Measurements from ENCODE around the gene FBXW5. TPM values are rescaled to one million over a fixed set of nuclear protein-coding genes. Genes with fewer than 3 reads are reported as not detected.

FBXW5 gene
- total RNA-seq, 4 donors from 2014 or later: 67.4 to 111 (median 75.3) TPM

DNA sequence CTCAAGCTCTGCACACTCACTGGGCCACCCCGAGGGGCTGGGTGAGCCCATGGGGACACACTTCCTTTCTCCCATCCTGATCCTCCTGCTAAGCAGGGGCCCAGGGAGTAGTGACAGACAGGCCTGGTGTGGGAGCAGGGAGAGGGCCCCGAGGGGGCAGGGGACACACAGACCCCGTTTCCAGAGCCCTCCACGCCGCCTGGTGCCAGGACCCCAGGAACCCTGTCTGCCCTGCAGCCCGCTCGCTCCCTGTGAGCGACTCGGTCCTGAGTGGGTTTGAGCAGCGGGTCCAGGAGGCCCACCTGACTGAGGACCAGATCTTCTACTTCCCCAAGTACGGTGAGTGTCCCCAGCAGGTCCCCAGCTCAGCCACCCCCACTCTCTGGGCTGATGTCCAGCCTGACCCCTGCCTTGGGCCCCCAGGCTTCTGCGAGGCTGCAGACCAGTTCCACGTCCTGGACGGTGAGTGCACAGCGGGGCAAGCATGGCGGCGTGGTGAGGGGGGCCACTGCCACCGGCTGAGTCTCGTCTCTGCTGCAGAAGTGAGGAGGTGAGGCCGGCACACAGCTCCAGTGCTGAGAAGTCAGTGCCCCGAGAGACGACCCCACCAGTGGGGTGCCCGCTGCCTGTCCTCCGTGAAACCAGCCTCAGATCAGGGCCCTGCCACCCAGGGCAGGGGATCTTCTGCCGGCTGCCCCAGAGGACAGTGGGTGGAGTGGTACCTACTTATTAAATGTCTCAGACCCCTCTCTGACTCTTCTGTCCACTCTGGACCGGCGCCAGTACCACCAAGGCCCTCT is 1.9 kb upstream of the FBXW5 start:
- no peak for DNase-seq
- no peak overlapping the region for H3K27ac ChIP-seq

GRCh38 chr9:136945333-136946227 is 1.0 kb upstream of the FBXW5 start:
- intact Hi-C loops (cut with DNase I; ENCODE audit: low total_unique reads): no loop called here
- Histone ChIP-seq H3K4me3 (no peak overlapping the region), H3K4me1 (peaks cover 0 to 9% of the 10 kb centered on the region in 2 donors), H3K9me3 (no peaks in the 10 kb centered on the region), H3K27ac (no peak overlapping the region), H3K27me3 (no peaks in the 10 kb centered on the region), H3K36me3 (no peaks in the 10 kb centered on the region)
- DNase-seq: no peak
- no peak for TF ChIP-seq POLR2A (IDR thresholded peaks at IDR 0.05)

More for the DNA sequence above, 1.9 kb upstream of the FBXW5 start:
- intact Hi-C loops (cut with DNase I; ENCODE audit: low total_unique reads): no loop called here
- Histone ChIP-seq H3K27me3 (no peaks in the 10 kb centered on the region), H3K4me3 (no peak overlapping the region), H3K4me1 (peaks cover 0 to 9% of the 10 kb centered on the region in 2 donors), H3K36me3 (no peaks in the 10 kb centered on the region), H3K9me3 (no peaks in the 10 kb centered on the region)
- TF ChIP-seq, protein P1, sequence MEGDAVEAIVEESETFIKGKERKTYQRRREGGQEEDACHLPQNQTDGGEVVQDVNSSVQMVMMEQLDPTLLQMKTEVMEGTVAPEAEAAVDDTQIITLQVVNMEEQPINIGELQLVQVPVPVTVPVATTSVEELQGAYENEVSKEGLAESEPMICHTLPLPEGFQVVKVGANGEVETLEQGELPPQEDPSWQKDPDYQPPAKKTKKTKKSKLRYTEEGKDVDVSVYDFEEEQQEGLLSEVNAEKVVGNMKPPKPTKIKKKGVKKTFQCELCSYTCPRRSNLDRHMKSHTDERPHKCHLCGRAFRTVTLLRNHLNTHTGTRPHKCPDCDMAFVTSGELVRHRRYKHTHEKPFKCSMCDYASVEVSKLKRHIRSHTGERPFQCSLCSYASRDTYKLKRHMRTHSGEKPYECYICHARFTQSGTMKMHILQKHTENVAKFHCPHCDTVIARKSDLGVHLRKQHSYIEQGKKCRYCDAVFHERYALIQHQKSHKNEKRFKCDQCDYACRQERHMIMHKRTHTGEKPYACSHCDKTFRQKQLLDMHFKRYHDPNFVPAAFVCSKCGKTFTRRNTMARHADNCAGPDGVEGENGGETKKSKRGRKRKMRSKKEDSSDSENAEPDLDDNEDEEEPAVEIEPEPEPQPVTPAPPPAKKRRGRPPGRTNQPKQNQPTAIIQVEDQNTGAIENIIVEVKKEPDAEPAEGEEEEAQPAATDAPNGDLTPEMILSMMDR (IDR thresholded peaks at IDR 0.05): no peak
- no peak for TF ChIP-seq POLR2A (IDR thresholded peaks at IDR 0.05)

- Histone ChIP-seq H3K27me3 (no peaks in the 10 kb centered on the region), H3K36me3 (no peaks in the 10 kb centered on the region), H3K4me1 (peaks cover 0 to 9% of the 10 kb centered on the region in 2 donors), H3K27ac (peak overlapping the region; percentile 79 to 84), H3K4me3 (peak overlapping the region; percentile 64 to 84), H3K9me3 (no peaks in the 10 kb centered on the region)
- TF ChIP-seq, protein P1 (IDR thresholded peaks at IDR 0.05): peak in 1 of 4 experiments; percentile 2
- TF ChIP-seq POLR2A (IDR thresholded peaks at IDR 0.05): no peak
- DNase-seq: no peak
- intact Hi-C loops (cut with DNase I; ENCODE audit: low total_unique reads): no loop called here
Measured at GRCh38 chr9:136944212-136944518, 373 bp downstream of the FBXW5 start.

GRCh38 chr9:136943291-136944211 is 987 bp downstream of the FBXW5 start:
- intact Hi-C loops (cut with DNase I; ENCODE audit: low total_unique reads): no loop called here
- Histone ChIP-seq H3K4me3 (peak overlapping the region; percentile 64 to 84), H3K27me3 (no peaks in the 10 kb centered on the region), H3K9me3 (no peaks in the 10 kb centered on the region), H3K36me3 (no peaks in the 10 kb centered on the region), H3K27ac (peak overlapping the region; percentile 79 to 84), H3K4me1 (peaks cover 0 to 9% of the 10 kb centered on the region in 2 donors)
- DNase-seq: no peak
- no peak for TF ChIP-seq POLR2A (IDR thresholded peaks at IDR 0.05)
- TF ChIP-seq, protein P1 (IDR thresholded peaks at IDR 0.05): no peak

GRCh38 chr9:136942881-136943230 is 1.7 kb downstream of the FBXW5 start:
- peak in 1 of 2 donors; percentile 18 for DNase-seq
- Histone ChIP-seq H3K27ac (no peak overlapping the region), H3K9me3 (no peaks in the 10 kb centered on the region), H3K4me3 (peak overlapping the region in 1 of 2 donors; percentile 84), H3K36me3 (no peaks in the 10 kb centered on the region), H3K4me1 (peaks cover 0 to 9% of the 10 kb centered on the region in 2 donors), H3K27me3 (no peaks in the 10 kb centered on the region)
- TF ChIP-seq, protein P1 (IDR thresholded peaks at IDR 0.05): no peak
- TF ChIP-seq POLR2A (IDR thresholded peaks at IDR 0.05): no peak
- intact Hi-C loops (cut with DNase I; ENCODE audit: low total_unique reads): no loop called here

Measured in uterus (tissue), 4 donors.